Prostate gland (tissue), 2 donors: ENCODE results near the gene CCR5. TPM values are rescaled to one million over a fixed set of nuclear protein-coding genes. Genes with fewer than 3 reads are reported as not detected.

Source experiments
- DNase-seq: peaks from one replicate; pipeline ENCODE4 v3.0.0-alpha.2; 2019; ENCODE audit warnings: low spot score
- H3K27ac ChIP-seq, 2 donors: fragments of 200-600 bp; sonication (generic); 2 replicates each; pipeline ENCODE4 v1.5.1; 2017 to 2019
- H3K27me3 ChIP-seq: fragments of 200-600 bp; sonication (generic); replicated peaks from 2 replicates; pipeline ENCODE4 v1.5.1; 2019; ENCODE audit not compliant: insufficient read depth
- H3K36me3 ChIP-seq, 2 donors: fragments of 200-600 bp; sonication (generic); 1 replicate in 1 of 2; 2 replicates in 1 of 2; pipeline versions ENCODE4 v1.5.1 to v1.8.1; 2017 to 2019
- H3K4me1 ChIP-seq: fragments of 200-600 bp; sonication (generic); replicated peaks from 2 replicates; pipeline ENCODE4 v1.5.1; 2019
- H3K4me3 ChIP-seq, 2 donors: fragments of 200-600 bp; sonication (generic); 2 replicates each; pipeline ENCODE4 v1.5.1; 2017 to 2019
- H3K9me3 ChIP-seq: fragments of 200-600 bp; sonication (generic); 2 replicates; pipeline ENCODE4 v1.5.1; 2017
- POLR2A ChIP-seq: fragments of 450-650 bp; IDR thresholded peaks from one replicate; pipeline ENCODE4 v1.6.1; 2016; ENCODE audit warnings: antibody characterized with exemption, mild to moderate bottlenecking
- POLR2AphosphoS5 ChIP-seq: sonication (generic); formaldehyde crosslinking; IDR thresholded peaks from one replicate; pipeline ENCODE4 v1.6.1; 2017; ENCODE audit warnings: antibody characterized with exemption
- WGBS: methylation state at CpG from one replicate; pipeline ENCODE4 v1.1.5; 2018; 5-methylcytosine and 5-hydroxymethylcytosine counted together
- intact Hi-C: fragments of 100-400 bp; cut with DNase I; formaldehyde crosslinking; loops from one replicate; pipeline ENCODE4 v1.14.2; 2022
- total RNA-seq, 2 donors: library from RNA; depleted of rRNA; stranded (reverse); fragments of >200 nt; gene quantifications; one replicate each; pipeline ENCODE4 v1.1.0, GENCODE V29; 2016
- TF ChIP-seq, protein P1 (sequence below), 4 experiments: fragments of 200-600 bp in 2 of 4; fragments of 450-650 bp in 2 of 4; sonication (generic) in 2 of 4; IDR thresholded peaks; 1 replicate in 3 of 4; 2 replicates in 1 of 4; pipeline ENCODE4 v1.5.1; 2016 to 2019; ENCODE audit warnings: antibody characterized with exemption in 4 of 4, mild to moderate bottlenecking in 2 of 4, moderate library complexity in 2 of 4

The CCR5 gene
- total RNA-seq, 2 donors from 2014 or later = 0.55 to 0.68 TPM

- intact Hi-C loops = no loop called here
- Histone ChIP-seq H3K36me3 (no peaks in the 10 kb centered on the region), H3K27ac (no peak overlapping the region), H3K4me1 (no peaks in the 10 kb centered on the region), H3K9me3 (no peaks in the 10 kb centered on the region), H3K27me3 (no peaks in the 10 kb centered on the region), H3K4me3 (no peak overlapping the region)
- DNase-seq = no peak
- TF ChIP-seq POLR2AphosphoS5 (no peak), POLR2A (no peak)
- TF ChIP-seq, protein P1, sequence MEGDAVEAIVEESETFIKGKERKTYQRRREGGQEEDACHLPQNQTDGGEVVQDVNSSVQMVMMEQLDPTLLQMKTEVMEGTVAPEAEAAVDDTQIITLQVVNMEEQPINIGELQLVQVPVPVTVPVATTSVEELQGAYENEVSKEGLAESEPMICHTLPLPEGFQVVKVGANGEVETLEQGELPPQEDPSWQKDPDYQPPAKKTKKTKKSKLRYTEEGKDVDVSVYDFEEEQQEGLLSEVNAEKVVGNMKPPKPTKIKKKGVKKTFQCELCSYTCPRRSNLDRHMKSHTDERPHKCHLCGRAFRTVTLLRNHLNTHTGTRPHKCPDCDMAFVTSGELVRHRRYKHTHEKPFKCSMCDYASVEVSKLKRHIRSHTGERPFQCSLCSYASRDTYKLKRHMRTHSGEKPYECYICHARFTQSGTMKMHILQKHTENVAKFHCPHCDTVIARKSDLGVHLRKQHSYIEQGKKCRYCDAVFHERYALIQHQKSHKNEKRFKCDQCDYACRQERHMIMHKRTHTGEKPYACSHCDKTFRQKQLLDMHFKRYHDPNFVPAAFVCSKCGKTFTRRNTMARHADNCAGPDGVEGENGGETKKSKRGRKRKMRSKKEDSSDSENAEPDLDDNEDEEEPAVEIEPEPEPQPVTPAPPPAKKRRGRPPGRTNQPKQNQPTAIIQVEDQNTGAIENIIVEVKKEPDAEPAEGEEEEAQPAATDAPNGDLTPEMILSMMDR (IDR thresholded peaks at IDR 0.05) = no peak
- 28% methylated on average over 4 of the region's 4 CpGs for WGBS
Observed at GRCh38 chr3:46334741-46335478, 35.8 kb upstream of the CCR5 start.

DNA sequence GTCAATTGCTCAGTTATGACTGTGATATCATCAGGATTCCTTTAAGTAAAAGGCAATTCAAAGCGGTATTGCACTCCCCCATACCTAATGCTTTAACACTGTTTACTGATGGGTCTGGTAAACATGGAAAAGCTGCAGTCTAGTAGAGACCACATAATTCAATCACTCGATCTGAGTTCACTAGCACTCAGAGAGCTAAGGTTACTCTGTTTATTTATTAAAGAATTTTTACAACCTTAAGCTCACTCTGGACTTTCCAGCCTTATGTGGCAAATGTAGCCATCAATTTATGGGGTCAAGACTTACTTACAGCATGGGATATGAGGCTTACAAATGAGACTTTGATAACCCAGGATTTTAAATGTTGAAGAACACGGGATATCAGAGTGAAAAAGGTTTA lies 35.2 kb upstream of the CCR5 start:
- no peak for DNase-seq
- H3K4me3 ChIP-seq = no peak overlapping the region
- no peaks in the 10 kb centered on the region for H3K9me3 ChIP-seq
- no peaks in the 10 kb centered on the region for H3K36me3 ChIP-seq
- intact Hi-C loops = no loop called here
- TF ChIP-seq POLR2AphosphoS5 = no peak
- TF ChIP-seq POLR2A = no peak
- H3K4me1 ChIP-seq = no peaks in the 10 kb centered on the region
- WGBS = 19% methylated on average over 3 of the region's 3 CpGs
- no peaks in the 10 kb centered on the region for H3K27me3 ChIP-seq
- no peak overlapping the region for H3K27ac ChIP-seq

GRCh38 chr3:46337911-46338310 lies 32.8 kb upstream of the CCR5 start:
- Histone ChIP-seq H3K4me1 (no peaks in the 10 kb centered on the region), H3K9me3 (no peaks in the 10 kb centered on the region), H3K4me3 (no peak overlapping the region), H3K27ac (no peak overlapping the region), H3K27me3 (no peaks in the 10 kb centered on the region), H3K36me3 (no peaks in the 10 kb centered on the region)
- no peak for DNase-seq
- no peak for TF ChIP-seq POLR2A
- intact Hi-C loops = no loop called here

DNA sequence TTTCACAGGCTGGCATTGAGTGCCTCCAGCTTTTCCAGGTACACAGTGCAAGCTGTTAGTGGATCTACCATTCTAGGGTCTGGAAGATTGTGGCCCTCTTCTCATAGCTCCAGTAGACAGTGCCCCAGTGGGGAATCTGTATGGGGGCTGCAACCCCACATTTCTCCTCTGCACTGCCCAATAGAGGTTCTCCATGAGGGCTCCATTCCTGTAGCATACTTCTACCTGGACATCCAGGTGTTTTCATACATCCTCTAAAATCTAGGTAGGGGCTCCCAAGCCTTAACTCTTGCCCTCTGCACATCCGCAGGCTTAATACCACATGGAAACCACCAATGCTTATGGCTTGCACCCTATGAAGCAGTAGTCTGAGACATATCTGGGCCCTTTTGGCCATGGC lies 31.9 kb upstream of the CCR5 start:
- no peak overlapping the region for H3K4me3 ChIP-seq
- no peaks in the 10 kb centered on the region for H3K9me3 ChIP-seq
- no peak for DNase-seq
- no peak overlapping the region for H3K27ac ChIP-seq
- WGBS = 100% methylated on average over 1 of the region's 1 CpG
- no peaks in the 10 kb centered on the region for H3K27me3 ChIP-seq
- intact Hi-C loops = no loop called here
- no peaks in the 10 kb centered on the region for H3K4me1 ChIP-seq
- H3K36me3 ChIP-seq = no peaks in the 10 kb centered on the region
- TF ChIP-seq, protein P1 (IDR thresholded peaks at IDR 0.05) = no peak
- no peak for TF ChIP-seq POLR2A
- TF ChIP-seq POLR2AphosphoS5 = no peak

GRCh38 chr3:46344476-46344875 lies 26.3 kb upstream of the CCR5 start:
- no peak for TF ChIP-seq POLR2AphosphoS5
- no peak for TF ChIP-seq POLR2A
- TF ChIP-seq, protein P1 (IDR thresholded peaks at IDR 0.05) = no peak
- WGBS = 75% methylated on average over 4 of the region's 4 CpGs
- Histone ChIP-seq H3K4me1 (no peaks in the 10 kb centered on the region), H3K27ac (no peak overlapping the region), H3K9me3 (no peaks in the 10 kb centered on the region), H3K36me3 (no peaks in the 10 kb centered on the region), H3K27me3 (no peaks in the 10 kb centered on the region), H3K4me3 (no peak overlapping the region)
- DNase-seq = no peak
- intact Hi-C loops = no loop called here

GRCh38 chr3:46348823-46349482 lies 21.8 kb upstream of the CCR5 start:
- intact Hi-C loops = no loop called here
- no peak overlapping the region for H3K4me3 ChIP-seq
- no peak for DNase-seq
- peaks cover 4% of the 10 kb centered on the region for H3K27me3 ChIP-seq
- 72% methylated on average over 3 of the region's 3 CpGs for WGBS
- H3K36me3 ChIP-seq = no peaks in the 10 kb centered on the region
- TF ChIP-seq, protein P1 (IDR thresholded peaks at IDR 0.05) = no peak
- H3K9me3 ChIP-seq = no peaks in the 10 kb centered on the region
- no peak overlapping the region for H3K27ac ChIP-seq
- no peaks in the 10 kb centered on the region for H3K4me1 ChIP-seq
